Neural progenitor cell (in vitro differentiated cells): ENCODE measurements around the gene IL6.
"Not testable (repeated sequence)": the region's sequence is repeated elsewhere in the genome, so short reads cannot be mapped to it uniquely, and the experiment has no call there.

Source experiments
- CTCF ChIP-seq: fragments of 200-600 bp; sonication (generic); IDR thresholded peaks from 2 replicates; pipeline ENCODE4 v1.5.1; 2017; ENCODE audit warnings: antibody characterized with exemption, mild to moderate bottlenecking
- EZH2 ChIP-seq: fragments of 200-600 bp; sonication (generic); IDR thresholded peaks from 2 replicates; pipeline ENCODE4 v1.6.1; 2017; ENCODE audit warnings: antibody characterized with exemption, mild to moderate bottlenecking, moderate library complexity

DNA sequence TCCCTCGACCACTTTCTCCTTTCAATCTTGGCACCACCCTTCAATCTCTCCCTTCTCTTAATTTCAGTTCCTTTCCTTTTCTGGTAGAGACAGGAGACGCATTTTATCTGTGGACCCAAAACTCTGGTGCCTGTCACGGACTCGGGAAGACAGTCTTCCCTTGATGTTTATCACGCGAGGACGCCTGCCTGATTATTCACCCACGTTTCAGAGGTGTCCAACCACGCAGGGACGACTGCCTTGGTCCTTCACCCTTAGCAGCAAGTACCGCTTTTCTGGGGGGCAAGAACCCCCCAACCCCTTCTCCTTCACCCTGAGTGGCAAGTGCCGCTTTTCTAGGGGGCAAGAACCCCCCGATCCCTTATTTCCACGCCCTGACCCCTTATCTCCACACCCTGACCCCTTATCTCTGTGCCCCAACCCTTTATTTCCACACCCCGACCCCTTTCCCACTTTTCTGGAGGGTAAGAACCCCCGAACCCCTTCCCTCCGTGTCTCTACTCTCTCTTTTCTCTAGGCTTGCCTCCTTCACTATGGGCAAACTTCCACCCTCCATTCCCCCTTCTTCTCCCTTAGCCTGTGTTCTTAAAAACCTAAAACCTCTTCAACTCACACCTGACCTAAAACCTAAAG, 22.9 kb upstream of the IL6 start:
- TF ChIP-seq CTCF, EZH2: not testable (repeated sequence)
